22Rv1 (cell line): Measurements from ENCODE around the gene POTEG.
"Not testable (repeated sequence)": the region's sequence is repeated elsewhere in the genome, so short reads cannot be mapped to it uniquely, and the experiment has no call there.

ENCODE experiments used
- H3K27ac ChIP-seq: fragments of 450-650 bp; 2 replicates; pipeline ENCODE4 v1.5.1; 2017

POTEG gene

GRCh38 chr14:19372813-19373500 is 61.2 kb downstream of the POTEG start:
- not testable (repeated sequence) for H3K27ac ChIP-seq

- H3K27ac ChIP-seq, result not testable (repeated sequence)
Measured at GRCh38 chr14:19371767-19372166, 62.4 kb downstream of the POTEG start.

- not testable (repeated sequence) for H3K27ac ChIP-seq
Measured at GRCh38 chr14:19362803-19363202, 71.3 kb downstream of the POTEG start.

- not testable (repeated sequence) for H3K27ac ChIP-seq
Measured at GRCh38 chr14:19362323-19362722, 71.8 kb downstream of the POTEG start.

GRCh38 chr14:19361636-19362253 is 72.4 kb downstream of the POTEG start:
- not testable (repeated sequence) for H3K27ac ChIP-seq

GRCh38 chr14:19360937-19361635 is 73.1 kb downstream of the POTEG start:
- H3K27ac ChIP-seq, result not testable (repeated sequence)
